GM19395 (cell line): Measurements from ENCODE around the gene SHISAL1.

ENCODE experiments used
- ATAC-seq: cut with Tn5 transposase; IDR thresholded peaks from one replicate; pipeline ENCODE4 v1.9.1; 2021; ENCODE audit warnings: mild to moderate bottlenecking, moderate library complexity; ENCODE audit not compliant: unreplicated experiment

The SHISAL1 gene

GRCh38 chr22:44344407-44344806, 31.7 kb upstream of the SHISAL1 start:
- no peak for ATAC-seq

GRCh38 chr22:44342347-44342956, 29.7 kb upstream of the SHISAL1 start:
- ATAC-seq = no peak

- no peak for ATAC-seq
Measured at GRCh38 chr22:44341431-44342346, 28.9 kb upstream of the SHISAL1 start.

GRCh38 chr22:44340271-44341239, 27.8 kb upstream of the SHISAL1 start:
- ATAC-seq = no peak

GRCh38 chr22:44338906-44339305, 26.2 kb upstream of the SHISAL1 start:
- ATAC-seq = no peak

- no peak for ATAC-seq
Measured at GRCh38 chr22:44338177-44338810, 25.5 kb upstream of the SHISAL1 start.

GRCh38 chr22:44337678-44338004, 24.9 kb upstream of the SHISAL1 start:
- ATAC-seq = no peak

- ATAC-seq = no peak
Measured at GRCh38 chr22:44336962-44337677, 24.4 kb upstream of the SHISAL1 start.

GRCh38 chr22:44335903-44336803, 23.4 kb upstream of the SHISAL1 start:
- no peak for ATAC-seq

GRCh38 chr22:44335066-44335839, 22.5 kb upstream of the SHISAL1 start:
- no peak for ATAC-seq

GRCh38 chr22:44333847-44334635, 21.3 kb upstream of the SHISAL1 start:
- ATAC-seq = no peak

- ATAC-seq = no peak
Measured at GRCh38 chr22:44332946-44333345, 20.2 kb upstream of the SHISAL1 start.

- no peak for ATAC-seq
Measured at GRCh38 chr22:44331881-44332714, 19.3 kb upstream of the SHISAL1 start.

- ATAC-seq = no peak
Measured at GRCh38 chr22:44330744-44331660, 18.3 kb upstream of the SHISAL1 start.

GRCh38 chr22:44330188-44330743, 17.5 kb upstream of the SHISAL1 start:
- no peak for ATAC-seq
